NB4 (cell line): Measurements from ENCODE around the gene GALNTL6.

ENCODE experiments used
- MYC ChIP-seq: IDR thresholded peaks from 2 replicates; pipeline ENCODE4 v1.6.1; 2011; ENCODE audit warnings: low read depth, low read length
- POLR2A ChIP-seq: IDR thresholded peaks from 2 replicates; pipeline ENCODE4 v1.6.1; 2011; ENCODE audit warnings: mild to moderate bottlenecking; ENCODE audit not compliant: insufficient read length; ENCODE audit errors: extremely low read depth
- TF ChIP-seq, protein P1 (sequence below): IDR thresholded peaks from one replicate; pipeline ENCODE4 v1.5.1; 2012; ENCODE audit warnings: low read depth, low read length

DNA sequence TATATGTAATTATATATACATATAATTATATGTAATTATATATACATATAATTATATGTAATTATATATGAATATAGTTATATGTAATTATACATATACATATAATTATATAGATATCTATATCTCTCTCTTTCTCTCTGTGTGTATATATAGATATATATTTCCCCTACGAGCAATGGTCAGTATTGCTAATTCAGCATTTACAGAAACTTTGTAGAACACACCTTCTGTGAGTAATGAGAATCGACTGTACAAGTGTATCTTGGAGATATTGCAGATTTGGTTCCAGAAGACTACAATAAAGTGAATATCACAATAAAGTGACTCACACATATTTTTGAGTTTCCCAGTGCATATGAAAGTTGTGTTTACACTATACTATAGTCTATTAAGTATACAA lies 33.7 kb downstream of the GALNTL6 start:
- TF ChIP-seq, protein P1, sequence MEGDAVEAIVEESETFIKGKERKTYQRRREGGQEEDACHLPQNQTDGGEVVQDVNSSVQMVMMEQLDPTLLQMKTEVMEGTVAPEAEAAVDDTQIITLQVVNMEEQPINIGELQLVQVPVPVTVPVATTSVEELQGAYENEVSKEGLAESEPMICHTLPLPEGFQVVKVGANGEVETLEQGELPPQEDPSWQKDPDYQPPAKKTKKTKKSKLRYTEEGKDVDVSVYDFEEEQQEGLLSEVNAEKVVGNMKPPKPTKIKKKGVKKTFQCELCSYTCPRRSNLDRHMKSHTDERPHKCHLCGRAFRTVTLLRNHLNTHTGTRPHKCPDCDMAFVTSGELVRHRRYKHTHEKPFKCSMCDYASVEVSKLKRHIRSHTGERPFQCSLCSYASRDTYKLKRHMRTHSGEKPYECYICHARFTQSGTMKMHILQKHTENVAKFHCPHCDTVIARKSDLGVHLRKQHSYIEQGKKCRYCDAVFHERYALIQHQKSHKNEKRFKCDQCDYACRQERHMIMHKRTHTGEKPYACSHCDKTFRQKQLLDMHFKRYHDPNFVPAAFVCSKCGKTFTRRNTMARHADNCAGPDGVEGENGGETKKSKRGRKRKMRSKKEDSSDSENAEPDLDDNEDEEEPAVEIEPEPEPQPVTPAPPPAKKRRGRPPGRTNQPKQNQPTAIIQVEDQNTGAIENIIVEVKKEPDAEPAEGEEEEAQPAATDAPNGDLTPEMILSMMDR, result no peak
- no peak for TF ChIP-seq POLR2A
- TF ChIP-seq MYC, result no peak
